PC-3 (cell line): ENCODE results near the gene BAZ2B. TPM values are rescaled to one million over a fixed set of nuclear protein-coding genes. Genes with fewer than 3 reads are reported as not detected.

Experiments
- ATAC-seq: fragments of 200-7000 bp; cut with Tn5 transposase; 2 replicates; pipeline ENCODE4 v1.9.1; 2020; ENCODE audit warnings: mild to moderate bottlenecking, moderate library complexity
- BruUV-seq: library from RNA; stranded (reverse); fragments of 400-500 nt; replicated peaks from 2 replicates; lab custom pipeline; 2021; lab: Mats Ljungman, UMichigan
- CTCF ChIA-PET: fragments of 300-600 bp; sonication (Branson Sonifier 250); formaldehyde crosslinking; loops from one replicate; lab custom pipeline; 2022; ENCODE audit warnings: antibody characterized with exemption; lab: Charles Lee
- POLR2A ChIA-PET: fragments of 300-600 bp; sonication (Branson Sonifier 250); formaldehyde crosslinking; loops from one replicate; lab custom pipeline; 2022; ENCODE audit warnings: antibody characterized with exemption; ENCODE audit not compliant: unreplicated experiment; lab: Charles Lee
- DNase-seq: peaks from one replicate; pipeline ENCODE4 v3.0.0-alpha.2; 2015
- H2AFZ ChIP-seq: fragments of 300-600 bp; sonication (generic); 2 replicates; pipeline ENCODE4 v1.6.0; 2016; ENCODE audit warnings: antibody characterized with exemption, low read length
- H3F3A ChIP-seq: fragments of 300-600 bp; sonication (generic); one replicate; pipeline ENCODE4 v1.6.0; 2017; ENCODE audit warnings: antibody characterized with exemption, low read length, control low read depth, mild to moderate bottlenecking; ENCODE audit not compliant: unreplicated experiment
- H3K27ac ChIP-seq: fragments of 300-600 bp; sonication (generic); 2 replicates; pipeline ENCODE4 v1.5.1; 2016; ENCODE audit warnings: mild to moderate bottlenecking, low read length
- H3K27me3 ChIP-seq: fragments of 300-600 bp; sonication (generic); 2 replicates; pipeline ENCODE4 v1.6.1; 2016; ENCODE audit warnings: low read length, mixed read lengths
- H3K36me3 ChIP-seq: fragments of 300-600 bp; sonication (generic); 2 replicates; pipeline ENCODE4 v1.6.1; 2016; ENCODE audit warnings: low read depth, mixed run types, low read length, mixed read lengths
- H3K4me1 ChIP-seq: fragments of 300-600 bp; sonication (generic); 2 replicates; pipeline ENCODE4 v1.5.1; 2016; ENCODE audit warnings: low read length; ENCODE audit not compliant: insufficient read depth
- H3K4me2 ChIP-seq: fragments of 300-600 bp; sonication (generic); 2 replicates; pipeline ENCODE4 v1.6.0; 2016; ENCODE audit warnings: low read length
- H3K4me3 ChIP-seq: fragments of 300-600 bp; sonication (generic); 2 replicates; pipeline ENCODE4 v1.5.1; 2016; ENCODE audit warnings: mild to moderate bottlenecking, low read length, mixed read lengths
- H3K79me2 ChIP-seq: fragments of 300-600 bp; sonication (generic); 2 replicates; pipeline ENCODE4 v1.6.1; 2017; ENCODE audit warnings: low read length, mixed read lengths
- H3K9ac ChIP-seq: fragments of 300-600 bp; sonication (generic); 2 replicates; pipeline ENCODE4 v1.6.0; 2016; ENCODE audit warnings: mild to moderate bottlenecking, low read length
- H3K9me2 ChIP-seq: fragments of 300-600 bp; sonication (generic); replicated peaks from 2 replicates; pipeline ENCODE4 v1.6.1; 2016; ENCODE audit warnings: mixed run types, low read length, mixed read lengths
- H3K9me3 ChIP-seq: fragments of 300-600 bp; sonication (generic); 2 replicates; pipeline ENCODE4 v1.6.1; 2016; ENCODE audit warnings: low read length, mixed read lengths
- H4K20me1 ChIP-seq: fragments of 300-600 bp; sonication (generic); 2 replicates; pipeline ENCODE4 v1.6.1; 2016; ENCODE audit warnings: low read length, mixed read lengths
- EZH2 ChIP-seq: fragments of 300-600 bp; sonication (generic); IDR thresholded peaks from one replicate; pipeline ENCODE4 v1.6.1; 2017; ENCODE audit warnings: antibody characterized with exemption, mild to moderate bottlenecking, low read length; ENCODE audit not compliant: unreplicated experiment
- EZH2phosphoT487 ChIP-seq: fragments of 300-600 bp; sonication (generic); IDR thresholded peaks from 2 replicates; pipeline ENCODE4 v1.6.1; 2018; ENCODE audit warnings: mild to moderate bottlenecking, antibody characterized with exemption, low read length, borderline replicate concordance
- intact Hi-C: fragments of 100-400 bp; cut with micrococcal nuclease; formaldehyde crosslinking; loops from 2 replicates; pipeline ENCODE4 v1.9.0; 2023
- total RNA-seq: library from RNA; depleted of rRNA; stranded (reverse); fragments of >200 nt; gene quantifications from 2 replicates; pipeline ENCODE4 v1.2.3, GENCODE V29; 2014
- TF ChIP-seq, protein P1 (sequence below): fragments of 300-600 bp; sonication (generic); conservative IDR thresholded peaks from 2 replicates; pipeline ENCODE4 v1.5.1; 2017; ENCODE audit warnings: antibody characterized with exemption, low read depth, mild to moderate bottlenecking, low read length

The BAZ2B gene
- total RNA-seq, 1 experiment from 2014 or later, result 19.6 TPM

GRCh38 chr2:159617100-159617499 lies 752 bp upstream of the BAZ2B start:
- Histone ChIP-seq H3K36me3 (no peaks in the 10 kb centered on the region), H3F3A (no peaks in the 10 kb centered on the region), H3K9me2 (no peaks in the 10 kb centered on the region), H3K9ac (peak overlapping the region; percentile 83; the same call in 1 of the 2 replicates), H2AFZ (peak overlapping the region; percentile 85), H3K79me2 (peaks cover 29% of the 10 kb centered on the region), H3K4me3 (peak overlapping the region; percentile 88), H3K4me2 (peak overlapping the region; percentile 86), H3K4me1 (peaks cover 29% of the 10 kb centered on the region), H3K27me3 (no peaks in the 10 kb centered on the region), H3K9me3 (no peaks in the 10 kb centered on the region), H4K20me1 (no peaks in the 10 kb centered on the region), H3K27ac (no peak overlapping the region)
- DNase-seq (no peak), ATAC-seq (no peak)
- intact Hi-C loops, result loop anchor here (5.0 kb wide), 1 partner anchor 330 kb away; the partner anchor contains the start of gene WDSUB1
- POLR2A ChIA-PET, result no interaction called here
- TF ChIP-seq, protein P1, sequence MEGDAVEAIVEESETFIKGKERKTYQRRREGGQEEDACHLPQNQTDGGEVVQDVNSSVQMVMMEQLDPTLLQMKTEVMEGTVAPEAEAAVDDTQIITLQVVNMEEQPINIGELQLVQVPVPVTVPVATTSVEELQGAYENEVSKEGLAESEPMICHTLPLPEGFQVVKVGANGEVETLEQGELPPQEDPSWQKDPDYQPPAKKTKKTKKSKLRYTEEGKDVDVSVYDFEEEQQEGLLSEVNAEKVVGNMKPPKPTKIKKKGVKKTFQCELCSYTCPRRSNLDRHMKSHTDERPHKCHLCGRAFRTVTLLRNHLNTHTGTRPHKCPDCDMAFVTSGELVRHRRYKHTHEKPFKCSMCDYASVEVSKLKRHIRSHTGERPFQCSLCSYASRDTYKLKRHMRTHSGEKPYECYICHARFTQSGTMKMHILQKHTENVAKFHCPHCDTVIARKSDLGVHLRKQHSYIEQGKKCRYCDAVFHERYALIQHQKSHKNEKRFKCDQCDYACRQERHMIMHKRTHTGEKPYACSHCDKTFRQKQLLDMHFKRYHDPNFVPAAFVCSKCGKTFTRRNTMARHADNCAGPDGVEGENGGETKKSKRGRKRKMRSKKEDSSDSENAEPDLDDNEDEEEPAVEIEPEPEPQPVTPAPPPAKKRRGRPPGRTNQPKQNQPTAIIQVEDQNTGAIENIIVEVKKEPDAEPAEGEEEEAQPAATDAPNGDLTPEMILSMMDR, result no peak
- TF ChIP-seq EZH2 (no peak), EZH2phosphoT487 (no peak)
- BruUV-seq, result no TSS peak
- CTCF ChIA-PET, result interaction anchor here (1.1 to 1.2 kb wide), 2 partner anchors 60 to 95 kb away, joined by 3 to 7 read pairs; no protein-coding TSS in a partner anchor

DNA sequence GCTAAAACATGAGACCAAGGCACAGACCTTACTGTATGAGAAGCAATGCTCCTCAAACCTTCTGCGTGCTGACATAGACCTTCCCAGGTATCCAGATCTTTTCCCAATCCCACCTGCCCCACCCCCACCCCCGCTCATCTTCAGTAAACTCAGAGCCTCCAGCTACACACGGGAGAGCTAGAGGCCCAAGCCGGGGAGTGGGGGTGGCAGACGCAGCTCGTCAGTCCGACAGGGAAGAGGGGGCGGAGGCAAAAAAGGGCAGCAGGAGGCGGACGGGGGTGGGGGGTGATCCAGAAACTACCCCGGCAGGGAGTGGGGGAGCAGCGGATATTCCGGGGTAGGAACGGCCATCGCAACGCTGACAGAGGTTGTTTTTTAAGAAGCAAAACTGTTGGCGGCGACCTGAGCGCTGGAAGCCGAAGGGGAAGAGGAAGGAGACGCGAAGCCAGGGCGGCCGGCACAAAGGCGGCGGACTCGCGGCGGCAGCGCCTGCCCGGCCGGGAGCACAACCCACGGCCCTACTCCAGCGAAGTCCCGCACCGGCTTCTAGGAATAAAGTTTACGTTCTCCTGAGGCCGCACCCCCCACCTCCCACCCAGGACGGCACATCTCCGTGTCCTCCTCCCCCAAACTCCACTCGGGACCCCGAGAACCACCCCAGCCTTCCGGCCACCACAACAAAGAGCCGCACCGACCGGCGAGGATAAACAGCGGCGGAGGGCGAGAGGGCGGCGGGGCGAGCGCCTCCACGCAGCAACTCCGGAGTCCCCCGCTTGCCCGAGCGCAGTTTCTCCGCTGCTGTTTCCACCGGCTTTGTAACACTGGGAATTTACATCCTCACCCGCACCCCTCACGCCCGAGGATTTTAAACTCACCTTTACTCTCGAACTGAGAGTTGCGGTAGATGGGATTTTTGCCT lies 722 bp downstream of the BAZ2B start:
- TF ChIP-seq EZH2, result no peak
- no peak for TF ChIP-seq EZH2phosphoT487
- TF ChIP-seq, protein P1, result no peak
- Histone ChIP-seq H3K4me1 (peaks cover 35% of the 10 kb centered on the region), H2AFZ (peak overlapping the region; percentile 85), H3K9ac (peak overlapping the region; percentile 83), H3K9me2 (no peaks in the 10 kb centered on the region), H3K27me3 (no peaks in the 10 kb centered on the region), H3K9me3 (no peaks in the 10 kb centered on the region), H3K79me2 (peaks cover 35% of the 10 kb centered on the region), H3F3A (no peaks in the 10 kb centered on the region), H3K36me3 (no peaks in the 10 kb centered on the region), H4K20me1 (no peaks in the 10 kb centered on the region), H3K4me3 (peak overlapping the region; percentile 88), H3K27ac (peak overlapping the region; percentile 81), H3K4me2 (peak overlapping the region; percentile 86)
- TSS peak; percentile 82 for BruUV-seq
- ChIA-PET POLR2A (interaction anchor here (0.6 to 1.8 kb wide), 7 partner anchors 16 to 1138 kb away, joined by 3 to 23 read pairs (median 9); no protein-coding TSS in a partner anchor), CTCF (interaction anchor here (0.6 to 1.2 kb wide), 6 partner anchors 54 to 613 kb away, joined by 3 to 12 read pairs (median 9); no protein-coding TSS in a partner anchor)
- intact Hi-C loops, result loop anchor here (1.0 to 5.0 kb wide), 2 partner anchors 98 to 328 kb away; partner anchors contain the start of gene WDSUB1
- ATAC-seq (peak; percentile 85), DNase-seq (peak; percentile 86)
